GM19397 (cell line): ENCODE results near the gene CTSL.
"Not testable (repeated sequence)": the region's sequence is repeated elsewhere in the genome, so short reads cannot be mapped to it uniquely, and the experiment has no call there.

Source experiments
- ATAC-seq: cut with Tn5 transposase; IDR thresholded peaks from one replicate; pipeline ENCODE4 v1.9.1; 2021; ENCODE audit warnings: mild to moderate bottlenecking, moderate library complexity; ENCODE audit not compliant: unreplicated experiment

Gene CTSL

DNA sequence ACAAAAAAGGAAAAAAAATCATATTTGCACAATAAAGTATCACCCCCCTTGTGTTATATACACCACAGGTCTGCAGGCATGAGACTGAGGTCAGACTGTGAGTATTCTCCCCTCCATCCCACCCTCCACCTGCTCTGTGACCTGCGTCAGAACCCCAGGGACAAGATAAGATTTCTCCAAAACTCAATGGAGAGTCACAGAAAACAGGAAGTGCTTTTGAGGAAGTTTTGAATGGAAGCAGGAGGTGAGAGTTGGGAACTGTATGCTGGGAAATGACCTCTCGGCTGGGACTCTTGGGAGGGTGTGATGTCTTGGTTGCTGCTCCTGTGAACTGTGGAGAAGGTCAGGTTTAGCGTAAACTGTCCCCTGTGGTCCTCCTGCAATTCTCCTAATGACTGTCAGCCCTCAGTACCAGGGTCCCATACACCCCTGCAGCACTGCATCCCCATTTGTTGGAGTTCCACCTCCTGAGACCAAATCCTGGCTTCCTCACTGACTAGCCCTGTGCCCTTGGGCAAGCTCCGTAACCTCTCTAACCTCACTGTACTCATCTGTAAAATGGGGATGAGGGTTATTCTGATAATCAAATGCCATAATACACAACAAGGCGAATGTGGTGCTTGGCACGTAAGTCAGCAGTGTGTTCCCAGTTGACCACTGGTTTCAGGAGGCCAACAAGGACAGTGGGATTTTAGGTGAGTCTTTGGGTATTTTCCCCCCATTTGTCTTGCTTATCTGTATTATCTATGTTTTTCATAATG is 6.9 kb upstream of the CTSL start:
- ATAC-seq = no peak

DNA sequence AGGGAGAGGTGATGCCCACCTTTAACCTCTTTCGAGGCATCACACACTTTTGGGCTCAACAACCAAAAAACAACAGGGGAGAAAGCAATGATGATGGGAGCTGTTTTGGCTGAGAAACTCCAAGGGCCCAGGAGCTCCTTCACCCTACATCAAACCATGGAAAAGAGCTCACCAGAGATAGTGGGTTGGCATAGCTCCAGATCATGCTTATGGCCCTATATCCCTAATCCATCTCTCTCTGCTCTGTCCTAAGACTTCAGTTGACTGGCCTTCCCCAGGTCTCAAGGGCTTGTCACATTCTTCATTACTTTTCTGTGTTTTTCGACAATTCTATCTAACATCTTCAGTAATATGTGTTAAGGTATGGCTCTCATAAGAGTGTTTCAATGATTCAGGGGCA is 5.7 kb upstream of the CTSL start:
- no peak for ATAC-seq

DNA sequence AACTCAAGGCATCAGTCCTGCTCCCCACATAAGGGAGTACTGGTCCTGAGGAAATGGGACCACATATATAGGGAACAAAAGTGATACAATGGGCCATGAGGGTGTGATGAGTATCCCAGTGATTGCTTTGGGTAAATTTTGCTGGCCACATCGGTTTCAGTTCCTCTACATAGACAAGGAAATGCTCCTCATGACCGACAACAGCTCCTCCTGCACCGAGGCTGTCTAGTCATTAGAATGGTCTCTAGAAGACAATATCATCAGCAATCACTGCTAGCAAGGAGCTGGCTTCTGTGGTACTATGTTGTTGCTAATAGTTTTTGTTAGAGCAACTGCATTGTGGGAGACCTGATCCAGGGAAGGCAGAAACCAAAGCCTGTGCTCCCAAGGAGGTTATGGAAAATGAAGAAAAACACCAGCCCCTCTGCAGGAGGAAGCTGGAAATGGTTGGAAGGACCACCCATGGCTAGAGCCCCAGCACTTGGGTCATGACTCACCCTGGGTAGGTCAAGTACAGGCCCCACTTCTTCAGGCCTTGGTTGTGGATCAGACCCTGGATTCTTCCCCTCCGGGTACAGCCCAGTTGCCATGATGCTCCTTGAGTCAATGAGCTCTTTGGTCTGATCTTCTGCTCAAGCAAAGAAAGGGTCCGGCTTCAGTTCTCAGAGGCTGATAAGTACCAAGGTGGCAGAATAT is 3.4 kb upstream of the CTSL start:
- no peak for ATAC-seq

DNA sequence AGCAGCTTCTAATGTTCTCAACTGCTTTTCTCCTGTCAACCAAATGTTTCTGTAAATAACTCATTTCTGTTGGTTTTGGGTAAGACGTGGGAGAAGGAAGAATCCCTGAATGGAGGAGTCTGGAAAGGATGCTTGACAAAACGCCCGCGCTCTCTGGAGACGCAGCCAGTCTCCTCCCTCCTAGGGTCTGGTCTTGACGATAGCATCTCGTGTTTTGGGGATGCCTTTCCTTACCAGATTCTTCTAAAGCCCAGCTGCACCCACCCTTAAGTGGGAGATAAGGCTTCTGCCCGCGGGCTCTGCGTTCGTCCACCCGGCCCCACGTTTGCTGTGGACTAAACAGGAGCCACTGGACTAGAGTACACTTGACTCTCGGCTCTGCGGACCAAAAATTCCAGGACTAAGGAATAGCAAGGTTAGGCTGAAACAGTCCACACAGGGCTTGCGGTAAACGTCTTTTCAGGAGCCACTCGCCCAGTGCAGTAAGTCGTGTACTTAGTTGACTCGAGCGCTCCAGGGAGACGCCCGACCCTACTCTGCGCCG is 491 bp upstream of the CTSL start:
- ATAC-seq = no peak

DNA sequence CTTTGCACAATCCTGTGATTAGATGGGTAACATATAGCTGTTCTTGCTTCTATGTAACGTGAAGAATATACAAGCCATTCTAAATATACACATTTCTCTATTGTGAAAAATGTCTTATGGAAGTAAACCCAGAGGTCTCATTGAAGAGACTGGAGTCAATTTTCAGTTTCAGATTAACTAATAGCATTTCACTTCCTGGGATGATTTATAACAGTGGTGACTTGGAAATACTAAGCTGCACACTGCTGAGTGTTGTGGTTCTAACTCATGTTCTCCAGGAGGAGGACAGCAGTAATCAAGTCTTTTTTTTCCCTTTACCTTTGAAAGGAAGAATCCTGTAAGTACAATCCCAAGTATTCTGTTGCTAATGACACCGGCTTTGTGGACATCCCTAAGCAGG is 3.3 kb downstream of the CTSL start:
- no peak for ATAC-seq

DNA sequence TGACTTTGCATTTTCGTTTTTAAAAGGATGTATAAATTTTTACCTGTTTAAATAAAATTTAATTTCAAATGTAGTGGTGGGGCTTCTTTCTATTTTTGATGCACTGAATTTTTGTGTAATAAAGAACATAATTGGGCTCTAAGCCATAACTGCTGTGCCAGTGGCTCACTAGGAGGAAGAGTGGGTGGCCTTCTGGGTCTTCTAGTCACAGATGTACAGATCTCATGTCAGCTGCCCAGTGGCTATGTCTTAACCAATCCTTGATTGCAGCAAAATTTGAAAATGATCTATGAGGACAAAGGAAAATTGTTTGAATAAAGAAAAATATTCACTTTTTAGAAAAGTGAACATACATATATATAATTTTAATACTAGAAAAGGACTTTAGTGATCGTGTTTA is 5.4 kb downstream of the CTSL start:
- ATAC-seq = no peak

DNA sequence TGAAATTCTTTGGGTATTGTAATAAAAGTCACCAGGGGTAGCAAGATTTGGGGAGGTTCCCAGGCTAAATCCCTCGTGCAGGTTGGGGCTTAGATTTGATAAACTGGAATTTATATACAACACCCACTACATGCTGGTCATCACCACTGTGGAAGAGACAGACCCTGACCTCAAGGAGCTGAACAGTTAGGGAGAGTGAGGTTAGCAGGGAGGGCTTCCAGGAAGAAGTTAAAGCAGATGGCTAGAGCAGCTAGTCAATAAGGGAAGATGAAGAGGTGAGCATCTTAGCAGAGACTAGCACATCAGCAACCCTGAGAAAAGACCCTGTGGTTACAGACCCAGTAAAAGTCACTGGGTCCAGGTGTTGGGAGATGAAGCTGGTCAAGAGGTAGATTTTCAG is 6.4 kb downstream of the CTSL start:
- ATAC-seq = no peak

GRCh38 chr9:87732756-87733155 is 6.8 kb downstream of the CTSL start:
- no peak for ATAC-seq

DNA sequence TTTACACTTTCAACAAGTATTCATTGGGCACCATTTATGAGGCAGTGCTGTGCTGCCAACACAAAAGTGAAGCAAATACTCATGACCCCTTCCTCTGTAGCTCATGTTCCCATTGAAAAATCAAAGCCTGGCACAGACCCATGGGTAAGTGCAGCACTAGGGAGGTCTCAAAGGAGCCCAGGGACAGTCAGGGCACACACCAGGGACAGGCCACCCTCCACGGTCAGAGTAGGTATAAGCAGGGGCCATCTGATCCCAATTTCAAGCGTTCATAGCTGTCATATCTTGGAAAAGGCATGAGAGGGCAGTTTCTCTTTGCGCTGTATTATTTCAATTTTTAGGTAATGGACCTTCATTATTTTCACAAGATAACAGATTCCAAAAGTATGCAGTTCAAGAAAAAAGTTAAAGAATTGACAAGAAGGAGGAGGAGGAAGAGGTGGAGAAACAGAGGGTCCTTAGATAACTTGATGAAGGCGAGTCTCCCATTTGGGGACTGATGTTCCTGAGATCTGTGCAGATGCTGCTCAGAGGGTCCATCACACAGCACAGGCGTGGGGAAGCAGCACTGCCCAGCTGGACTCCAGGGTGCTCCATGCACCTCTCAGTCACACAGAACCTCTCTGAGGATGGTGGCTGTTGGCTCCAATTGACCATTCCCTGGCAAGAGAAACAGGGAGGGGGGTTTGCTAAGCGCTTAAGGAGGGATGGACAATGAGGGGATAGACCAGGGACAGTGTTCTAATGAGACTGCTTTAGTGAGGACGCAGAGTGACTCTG is 7.5 kb downstream of the CTSL start:
- ATAC-seq = no peak

DNA sequence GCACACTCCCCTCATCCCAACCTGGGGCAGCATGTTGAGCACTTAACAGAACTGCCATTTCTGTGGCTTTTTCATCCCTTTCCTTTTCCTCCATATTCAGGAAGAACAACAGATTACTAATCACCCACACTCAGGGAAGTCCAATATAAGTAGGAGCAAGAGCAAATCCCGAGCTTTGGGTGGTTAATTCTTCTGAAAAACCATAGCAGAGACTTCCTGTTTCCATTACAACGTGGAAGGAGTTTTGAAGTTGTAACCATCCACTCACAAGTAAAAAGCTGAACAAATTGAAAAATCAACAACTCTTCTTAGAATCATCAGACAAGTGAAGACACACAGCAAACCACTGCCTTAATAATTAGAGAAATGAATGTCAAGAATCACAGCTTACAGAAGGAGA is 8.2 kb downstream of the CTSL start:
- no peak for ATAC-seq

GRCh38 chr9:87739546-87739945 is 13.6 kb downstream of the CTSL start:
- ATAC-seq = no peak

- ATAC-seq = no peak
Observed at GRCh38 chr9:87740209-87740608, 14.3 kb downstream of the CTSL start.

DNA sequence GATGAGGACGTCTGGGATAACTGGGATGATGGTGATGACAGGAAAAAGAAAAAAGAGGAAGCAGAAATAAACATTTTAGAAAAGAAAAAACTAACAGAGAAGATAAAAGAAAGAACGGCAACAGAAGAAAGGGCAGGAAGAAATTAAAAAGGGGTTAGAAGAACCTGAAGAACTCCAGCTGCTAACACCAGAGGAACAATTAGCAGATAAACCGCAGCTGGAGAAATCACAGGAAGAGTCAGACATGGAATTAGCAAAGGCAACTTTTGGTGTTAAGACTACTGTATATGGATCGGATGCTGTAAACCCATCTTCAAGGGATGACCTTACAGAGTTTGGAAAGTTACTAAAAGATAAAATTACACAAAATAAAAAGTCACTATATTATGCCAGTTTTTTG is 15.4 kb downstream of the CTSL start:
- no peak for ATAC-seq

DNA sequence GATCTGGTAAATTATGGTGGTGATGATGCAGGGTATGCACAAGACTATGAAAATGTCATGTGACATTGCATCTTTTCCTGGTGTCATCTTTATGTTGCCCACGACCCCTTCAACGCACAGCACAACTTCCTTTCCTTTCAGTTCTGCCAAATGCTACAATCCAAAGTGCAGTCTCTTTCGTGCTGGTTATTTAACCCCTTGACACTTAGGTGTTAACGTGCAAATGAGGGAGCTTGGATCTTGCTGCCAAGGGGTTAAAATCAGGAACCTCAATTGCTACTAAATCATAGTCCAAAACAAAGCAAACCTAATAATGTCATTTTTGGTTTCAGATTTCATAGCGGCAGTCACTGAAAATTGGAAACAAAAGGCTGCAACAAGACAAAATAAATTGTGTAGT is 16.0 kb downstream of the CTSL start:
- ATAC-seq = no peak

GRCh38 chr9:87742813-87743428 is 17.0 kb downstream of the CTSL start:
- ATAC-seq = no peak

DNA sequence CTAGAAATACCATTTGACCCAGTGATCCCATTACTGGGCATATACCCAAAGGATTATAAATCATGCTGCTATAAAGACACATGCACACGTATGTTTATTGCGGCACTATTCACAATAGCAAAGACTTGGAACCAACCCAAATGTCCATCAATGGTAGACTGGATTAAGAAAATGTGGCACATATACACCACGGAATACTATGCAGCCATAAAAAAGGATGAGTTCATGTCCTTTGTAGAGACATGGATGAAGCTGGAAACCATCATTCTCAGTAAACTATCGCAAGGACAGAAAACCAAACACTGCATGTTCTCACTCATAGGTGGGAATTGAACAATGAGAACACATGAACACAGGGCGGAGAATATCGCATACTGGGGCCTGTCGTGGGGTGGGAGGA is 18.3 kb downstream of the CTSL start:
- not testable (repeated sequence) for ATAC-seq

DNA sequence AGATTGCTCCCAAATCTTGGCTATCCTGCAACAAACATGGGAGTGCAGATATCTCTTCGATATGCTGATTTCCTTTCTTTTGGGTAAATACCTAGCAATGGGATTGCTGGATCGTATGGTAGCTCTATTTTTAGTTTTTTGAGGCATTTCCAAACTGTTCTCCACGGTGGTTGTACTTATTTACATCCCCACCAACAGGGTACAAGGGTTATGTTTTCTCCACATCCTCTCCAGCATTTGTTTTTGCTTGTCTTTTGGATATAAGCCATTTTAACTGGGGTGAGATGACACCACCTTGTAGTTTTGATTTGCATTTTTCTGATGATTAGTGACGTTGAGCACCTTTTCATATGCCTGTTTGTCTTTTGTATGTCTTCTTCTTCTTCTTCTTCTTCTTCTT is 20.3 kb downstream of the CTSL start:
- ATAC-seq = no peak

GRCh38 chr9:87748881-87749280 is 23.0 kb downstream of the CTSL start:
- ATAC-seq = no peak

DNA sequence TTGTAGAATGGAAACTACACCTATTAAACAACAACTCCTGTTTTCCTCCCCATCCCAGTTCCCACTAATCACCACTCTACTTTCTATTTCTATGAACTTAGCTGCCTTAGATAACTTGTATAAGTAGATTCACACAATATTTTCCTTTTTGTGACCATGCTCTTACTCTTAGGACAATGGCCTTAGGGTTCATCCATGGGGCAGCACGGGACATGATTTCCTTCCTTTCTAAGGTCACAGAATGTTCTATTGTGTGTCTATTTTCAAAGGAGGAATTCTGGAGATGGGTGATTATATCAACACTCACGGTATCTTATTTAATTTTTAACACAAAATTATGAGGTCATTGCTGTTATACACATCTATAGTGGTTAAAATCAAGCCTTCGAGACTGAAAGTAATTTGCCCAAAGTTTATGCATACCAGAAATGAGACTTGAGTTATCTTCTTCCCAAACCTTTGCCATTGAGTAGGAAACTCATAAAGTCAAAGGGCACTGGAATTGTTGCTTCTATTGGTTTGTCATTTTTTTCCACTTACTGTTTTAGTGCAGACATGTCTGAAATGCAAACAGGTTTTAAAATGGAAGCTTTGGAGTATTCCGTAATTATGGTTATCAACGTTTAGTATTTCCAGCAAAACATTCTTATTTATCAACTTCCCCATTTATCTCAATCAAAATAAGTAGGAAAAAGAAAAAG is 23.6 kb downstream of the CTSL start:
- no peak for ATAC-seq

DNA sequence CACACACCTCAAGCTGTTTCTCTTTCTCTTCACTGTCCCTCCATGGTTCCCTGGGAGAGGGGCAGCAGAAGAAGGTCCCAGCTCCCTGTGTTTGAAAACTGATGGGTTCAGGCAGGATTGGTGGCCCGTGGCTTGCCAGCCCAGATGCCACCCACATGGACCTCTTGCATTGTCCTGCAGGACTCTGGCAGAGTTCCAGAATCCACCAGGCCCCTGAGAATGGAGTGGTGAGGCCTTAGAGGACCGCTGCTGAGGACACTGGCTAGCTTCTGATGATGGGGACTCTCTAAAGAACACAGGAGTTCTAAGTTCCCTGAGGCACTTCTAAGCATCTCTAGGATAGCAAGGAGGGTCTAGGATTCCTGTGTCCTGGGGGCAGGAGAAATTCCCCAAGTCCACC is 24.8 kb downstream of the CTSL start:
- no peak for ATAC-seq

DNA sequence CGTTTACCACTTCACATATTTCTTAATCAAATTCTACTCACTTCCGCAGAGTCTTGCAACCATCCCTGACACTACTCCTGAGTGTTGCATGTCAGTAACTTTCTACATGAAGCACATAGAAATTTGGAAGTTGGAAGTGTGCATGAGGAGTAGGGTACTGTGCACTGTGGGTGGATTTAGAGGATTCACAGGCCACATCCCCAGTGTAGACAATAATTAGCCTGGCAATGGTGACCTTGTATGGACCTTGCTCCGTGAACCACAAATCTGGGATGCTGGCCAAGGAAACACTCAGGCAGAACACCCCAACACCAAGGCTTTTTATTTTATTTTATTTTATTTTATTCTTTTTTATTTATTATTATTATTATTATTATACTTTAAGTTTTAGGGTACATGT is 25.5 kb downstream of the CTSL start:
- no peak for ATAC-seq
